ENCODE results near the gene FGFBP3. TPM values are rescaled to one million over a fixed set of nuclear protein-coding genes. Genes with fewer than 3 reads are reported as not detected.

The FGFBP3 gene
- total and polyA plus RNA-seq, 2 of the 13 experiments (the other 11 are each of a cell fraction or from before 2014, with no cell fraction given) = 0.50 to 2.0 TPM

- peak; percentile 78; the same call in 1 of the 2 replicates for TF ChIP-seq SRY (CRISPR knock-in tag; IDR thresholded peaks at IDR 0.05)
- TF ChIP-seq SKI (IDR thresholded peaks at IDR 0.05; ENCODE audit: partially characterized antibody) = peak; percentile 7
- TF ChIP-seq TAF1 (CRISPR knock-in tag; IDR thresholded peaks at IDR 0.05) = peak; percentile 75
- no peak for TF ChIP-seq ATM (IDR thresholded peaks at IDR 0.05; ENCODE audit: borderline replicate concordance)
- peak; percentile 36; the same call in 1 of the 2 replicates for TF ChIP-seq ELF3 (CRISPR knock-in tag; IDR thresholded peaks at IDR 0.05)
- TF ChIP-seq ATAD3A (CRISPR knock-in tag; IDR thresholded peaks at IDR 0.05) = 0 out of 2 replicates have a peak, but pooled peaks have one; percentile 63
- TF ChIP-seq AGO2 (optimal IDR thresholded peaks at IDR 0.05; ENCODE audit: low read depth, low read length) = peak; percentile 68
- TF ChIP-seq ZNF800 (CRISPR knock-in tag; IDR thresholded peaks at IDR 0.05) = peak; percentile 88; the same call in 1 of the 2 replicates
- peak; percentile 75; the same call in 1 of the 2 replicates for TF ChIP-seq ZNF350 (CRISPR knock-in tag; IDR thresholded peaks at IDR 0.05; ENCODE audit: borderline replicate concordance, low read depth)
- TF ChIP-seq ZNF468 (CRISPR knock-in tag; IDR thresholded peaks at IDR 0.05) = 0 out of 2 replicates have a peak, but pooled peaks have one; percentile 25
- peak; percentile 64; the same call in 1 of the 2 replicates for TF ChIP-seq ZNF225 (CRISPR knock-in tag; IDR thresholded peaks at IDR 0.05)
- peak; percentile 95 for TF ChIP-seq NAIF1 (CRISPR knock-in tag; IDR thresholded peaks at IDR 0.05; ENCODE audit: borderline replicate concordance)
- peak; percentile 66 for TF ChIP-seq RCOR2 (CRISPR knock-in tag; IDR thresholded peaks at IDR 0.05)
- peak; percentile 81 for TF ChIP-seq ZNF256 (CRISPR knock-in tag; conservative IDR thresholded peaks at IDR 0.05)
- TF ChIP-seq ZNF768 (CRISPR knock-in tag; IDR thresholded peaks at IDR 0.05) = peak; percentile 81
- TF ChIP-seq HMGXB4 (CRISPR knock-in tag; IDR thresholded peaks at IDR 0.05; ENCODE audit: borderline replicate concordance in 1 of 2, low read depth in 1 of 2) = peak; percentile 93 to 97
- TF ChIP-seq YEATS2 (CRISPR knock-in tag; IDR thresholded peaks at IDR 0.05; ENCODE audit: borderline replicate concordance) = peak; percentile 54; the same call in 1 of the 2 replicates
- peak; percentile 39; the same call in 1 of the 2 replicates for TF ChIP-seq GLI4 (CRISPR knock-in tag; IDR thresholded peaks at IDR 0.05; ENCODE audit: borderline replicate concordance)
- peak; percentile 42 for TF ChIP-seq NCOA2 (CRISPR knock-in tag; IDR thresholded peaks at IDR 0.05)
- peak; percentile 85; the same call in 1 of the 2 replicates for TF ChIP-seq ZNF749 (CRISPR knock-in tag; IDR thresholded peaks at IDR 0.05; ENCODE audit: borderline replicate concordance)
- no peak for TF ChIP-seq TERF1 (CRISPR knock-in tag; IDR thresholded peaks at IDR 0.05)
- TF ChIP-seq DR1 (CRISPR knock-in tag; IDR thresholded peaks at IDR 0.05) = 0 out of 2 replicates have a peak, but pooled peaks have one; percentile 38
- TF ChIP-seq HOXA9 (CRISPR knock-in tag; IDR thresholded peaks at IDR 0.05; ENCODE audit: borderline replicate concordance) = peak; percentile 32; the same call in 1 of the 2 replicates
- TF ChIP-seq LCORL (IDR thresholded peaks at IDR 0.05) = no peak
- TF ChIP-seq LCORL (CRISPR knock-in tag; IDR thresholded peaks at IDR 0.05) = 0 out of 2 replicates have a peak, but pooled peaks have one; percentile 31
Measured at GRCh38 chr10:91908337-91909116, 759 bp downstream of the FGFBP3 start (continued).

Measured in HepG2 (cell line).